HG02973 (cell line): ENCODE results near the gene KICS2.
A peak's percentile ranks its signal among the peaks of the same experiment; 100 is the strongest.

Experiments used
- ATAC-seq: cut with Tn5 transposase; IDR thresholded peaks from one replicate; pipeline ENCODE4 v1.9.1; 2021; ENCODE audit warnings: moderate library complexity; ENCODE audit not compliant: unreplicated experiment

KICS2 gene

GRCh38 chr12:64222009-64222765 lies at the start of gene KICS2:
KICS2 (minus strand) TSS chr12:64222296; CDS start chr12:64222237, 59 bp downstream.
- ATAC-seq: peak; percentile 91

DNA sequence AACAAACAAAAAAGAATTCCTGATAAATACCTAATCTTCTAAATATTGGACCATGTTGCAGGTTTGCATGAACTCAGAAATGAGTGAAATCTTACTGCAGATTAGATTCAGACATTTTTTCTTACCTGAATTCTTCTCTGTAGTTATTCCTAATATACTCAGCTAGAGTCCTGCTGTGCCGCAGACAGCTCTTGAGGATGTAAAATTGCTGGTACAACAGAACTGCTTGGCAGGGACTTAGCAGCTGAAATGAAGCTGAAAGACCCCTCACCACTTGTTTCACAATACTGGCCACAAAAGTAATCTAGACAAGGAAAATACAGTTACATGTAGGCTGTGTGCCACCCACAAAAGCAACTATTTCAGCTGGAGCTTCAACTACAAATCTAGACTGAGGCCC lies 48.3 kb upstream of the KICS2 start:
- ATAC-seq: no peak

- ATAC-seq: no peak
These were observed 47.1 kb upstream of the KICS2 start for GRCh38 chr12:64269161-64269560.

GRCh38 chr12:64268409-64268808 lies 46.3 kb upstream of the KICS2 start:
- ATAC-seq: no peak

DNA sequence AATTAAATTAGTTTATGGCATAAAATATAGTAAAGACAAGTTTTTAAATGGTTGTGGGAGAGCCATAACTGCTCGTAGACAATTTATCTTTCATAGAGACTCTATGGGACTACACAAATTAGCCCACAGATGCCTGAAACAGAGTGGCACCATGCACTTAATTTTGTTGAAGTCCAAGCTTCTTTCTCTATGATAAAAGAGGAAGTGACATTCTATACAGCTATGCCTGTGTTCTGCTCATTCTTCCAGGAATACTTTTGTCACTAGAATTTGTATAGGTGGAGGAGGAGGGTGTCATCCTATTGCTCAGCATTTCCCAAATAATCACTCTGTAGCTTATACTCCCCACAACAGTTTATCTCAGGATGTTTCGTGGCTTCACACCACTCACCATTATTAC lies 43.7 kb upstream of the KICS2 start:
- no peak for ATAC-seq

DNA sequence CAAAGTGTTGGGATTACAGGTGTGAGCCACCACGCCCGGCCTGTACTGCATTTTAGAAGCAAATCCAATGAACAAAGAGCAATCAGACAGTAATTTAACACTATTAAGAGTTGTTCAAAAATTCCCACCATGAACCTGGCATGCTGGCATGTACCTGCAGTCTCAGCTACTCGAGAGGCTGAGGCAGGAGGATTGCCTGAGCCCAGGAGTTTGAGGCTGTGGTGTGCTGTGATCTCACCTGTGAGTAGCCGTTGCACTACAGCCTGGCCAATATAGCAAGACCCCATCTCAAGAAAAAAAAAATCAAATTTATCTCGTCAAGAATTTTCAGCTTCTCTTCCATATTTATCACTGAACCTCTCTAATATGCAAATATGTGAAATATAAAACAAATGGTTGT lies 39.7 kb upstream of the KICS2 start:
- no peak for ATAC-seq

GRCh38 chr12:64258576-64258975 lies 36.5 kb upstream of the KICS2 start:
- ATAC-seq: no peak

GRCh38 chr12:64256166-64256800 lies 34.2 kb upstream of the KICS2 start:
- ATAC-seq: no peak

DNA sequence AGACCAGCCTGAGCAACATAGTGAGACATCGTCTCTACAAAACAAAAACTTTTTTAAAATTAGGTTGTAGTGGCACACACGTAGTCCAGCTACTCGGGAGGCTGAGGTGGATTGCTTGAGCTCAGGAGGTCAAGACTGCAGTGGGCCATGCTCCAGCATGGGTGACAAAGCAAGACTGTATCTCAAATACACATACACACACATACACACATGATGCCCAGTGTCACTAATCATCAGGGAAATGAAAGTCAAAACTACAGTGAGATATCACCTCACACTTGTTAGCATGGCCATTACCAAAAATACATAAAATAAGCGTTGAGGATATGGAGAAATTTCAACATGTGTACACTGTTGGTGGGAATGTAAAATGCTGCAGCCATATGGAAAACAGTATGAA lies 33.2 kb upstream of the KICS2 start:
- ATAC-seq: no peak

DNA sequence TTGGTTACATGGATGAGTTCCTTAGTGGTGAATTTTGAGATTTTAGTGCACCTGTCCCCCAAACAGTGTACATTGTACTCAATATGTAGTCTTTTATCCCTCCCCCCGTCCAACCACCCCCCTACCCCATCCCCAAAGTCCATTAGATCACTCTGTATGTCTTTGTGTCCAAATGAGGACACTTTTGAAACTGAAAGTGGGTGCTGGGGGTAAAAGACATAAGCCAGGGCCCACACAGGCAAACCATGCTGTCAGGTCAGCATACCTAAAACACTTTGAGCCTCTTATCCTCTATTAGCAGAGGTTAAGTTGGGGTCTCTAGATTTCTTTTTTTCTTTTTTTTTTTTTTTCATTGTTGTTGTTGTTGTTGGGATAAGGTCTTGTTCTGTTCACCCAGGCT lies 31.3 kb upstream of the KICS2 start:
- ATAC-seq: no peak

GRCh38 chr12:64252681-64253080 lies 30.6 kb upstream of the KICS2 start:
- ATAC-seq: no peak

DNA sequence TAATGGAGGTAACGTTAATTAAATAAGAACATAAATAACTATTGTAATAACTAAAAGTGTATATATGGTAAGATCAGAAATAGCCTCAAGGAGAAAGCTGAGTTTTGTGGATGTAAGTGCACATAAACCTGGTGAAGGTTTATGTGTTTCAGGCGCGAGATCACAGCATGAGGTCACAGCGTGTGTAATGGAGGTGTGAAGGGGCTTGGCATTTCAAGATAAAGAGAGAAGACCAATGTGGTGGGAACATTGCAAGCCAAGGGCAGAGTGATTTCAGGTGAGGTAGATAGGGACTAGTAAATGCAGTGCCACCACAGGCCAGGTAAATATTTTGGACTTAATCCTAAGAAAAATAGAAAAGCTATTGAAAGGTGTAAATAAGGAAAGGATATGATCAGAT lies 21.7 kb upstream of the KICS2 start:
- ATAC-seq: no peak

GRCh38 chr12:64240781-64241180 lies 18.7 kb upstream of the KICS2 start:
- no peak for ATAC-seq

GRCh38 chr12:64237382-64237781 lies 15.3 kb upstream of the KICS2 start:
- no peak for ATAC-seq

DNA sequence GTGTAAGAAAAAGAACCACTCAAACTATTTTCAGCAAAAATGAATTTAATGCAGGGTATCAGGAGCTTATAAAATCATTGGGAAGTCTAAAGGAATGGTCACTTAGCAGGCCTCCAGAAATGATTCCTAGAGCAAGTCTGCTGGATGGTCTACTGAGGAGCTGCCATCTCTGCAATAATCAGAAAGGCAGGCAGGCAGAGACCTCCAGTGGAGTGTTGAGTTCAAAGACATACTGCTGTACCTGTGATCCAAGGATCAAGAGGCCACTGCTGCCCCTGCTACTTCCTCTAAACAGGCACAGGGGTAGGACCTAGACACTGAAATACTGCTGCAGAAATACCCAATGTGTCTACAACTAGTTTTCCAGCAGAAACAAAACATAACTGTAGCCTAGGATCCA lies 14.5 kb upstream of the KICS2 start:
- no peak for ATAC-seq

DNA sequence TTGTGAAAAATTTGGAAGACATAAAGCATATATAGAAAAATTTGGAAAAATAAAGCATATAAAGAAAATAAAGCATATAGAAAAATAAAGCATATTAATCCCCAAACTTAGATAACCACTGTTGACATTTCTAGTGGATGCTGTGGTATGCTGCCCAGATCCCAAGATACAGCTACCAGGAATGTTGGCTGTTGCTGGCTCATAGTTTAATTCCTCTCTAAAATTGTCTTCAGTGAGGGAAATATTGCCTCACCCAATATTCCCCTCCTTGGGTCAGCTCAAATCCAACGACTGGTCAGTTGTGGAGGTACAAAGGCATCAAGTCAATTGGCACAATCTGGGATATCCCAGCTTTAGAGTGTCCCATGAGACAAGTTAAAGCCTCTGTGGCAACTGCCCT lies 10.1 kb upstream of the KICS2 start:
- no peak for ATAC-seq

- ATAC-seq: no peak
These were observed 7.7 kb upstream of the KICS2 start for GRCh38 chr12:64229796-64230195.

DNA sequence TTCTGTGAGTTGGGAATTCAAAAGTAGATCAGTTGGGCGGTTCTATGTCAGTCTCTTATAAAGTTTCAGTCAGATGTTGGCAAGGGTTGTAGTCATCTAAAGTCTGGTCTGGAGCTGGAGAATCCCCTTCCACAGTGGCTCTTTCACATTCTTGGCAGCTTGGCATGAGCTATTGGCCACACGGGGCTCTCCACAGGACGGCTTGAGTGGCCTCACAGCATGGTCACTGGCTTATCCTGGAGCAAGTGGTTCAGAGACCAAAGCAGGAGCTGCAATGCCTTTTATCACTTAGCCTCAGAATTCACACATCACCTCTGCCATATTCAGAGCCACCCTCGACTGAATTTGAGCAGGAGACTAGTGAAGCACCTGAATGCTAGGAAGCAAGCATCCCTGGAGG lies 7.1 kb upstream of the KICS2 start:
- no peak for ATAC-seq

DNA sequence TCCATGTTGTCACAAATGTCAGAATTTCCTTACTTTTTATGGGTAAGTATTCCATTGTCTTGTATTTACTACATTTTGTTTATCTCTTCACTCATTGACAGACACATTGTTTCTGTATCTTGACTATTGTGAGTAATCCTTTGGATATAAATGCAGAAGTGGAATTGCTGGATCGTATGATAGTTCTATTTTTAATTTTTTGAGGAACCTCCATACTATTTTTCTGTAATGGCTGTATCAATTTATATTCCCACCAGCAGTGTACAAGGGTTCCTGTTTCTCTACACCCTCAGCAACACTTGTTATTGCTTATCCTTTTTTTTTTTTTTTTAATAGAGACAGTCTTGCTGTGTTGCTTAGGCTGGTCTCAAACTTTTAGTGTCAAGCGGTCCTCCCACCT lies 3.5 kb upstream of the KICS2 start:
- no peak for ATAC-seq

GRCh38 chr12:64221651-64222008 lies 466 bp downstream of the KICS2 start:
- ATAC-seq: peak; percentile 23

DNA sequence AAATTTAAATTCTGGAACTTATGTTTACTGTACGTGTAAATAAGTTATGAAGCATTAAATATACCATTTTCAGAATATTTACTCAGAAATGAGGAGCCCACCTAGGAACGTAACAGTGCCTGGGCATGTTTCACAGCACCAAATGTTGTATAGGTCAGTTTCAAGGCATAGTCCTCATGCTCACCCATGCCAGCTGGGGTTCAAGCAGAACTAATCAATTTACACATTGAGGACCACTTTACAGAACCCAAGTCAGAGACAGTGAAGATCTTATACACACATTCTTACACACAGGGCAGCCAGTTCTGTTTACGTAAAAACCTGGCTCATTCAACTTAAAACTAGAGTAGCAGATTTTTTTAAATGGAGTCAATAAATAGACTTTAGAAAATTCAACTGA lies 2.0 kb downstream of the KICS2 start:
- ATAC-seq: no peak

- no peak for ATAC-seq
These were observed 3.0 kb downstream of the KICS2 start for GRCh38 chr12:64219145-64219544.

- ATAC-seq: peak; percentile 23
These were observed 3.5 kb downstream of the KICS2 start for GRCh38 chr12:64218597-64218996.
